ENCODE measurements around the gene EIF3K. TPM values are rescaled to one million over a fixed set of nuclear protein-coding genes. Genes with fewer than 3 reads are reported as not detected.
A peak's percentile ranks its signal among the peaks of the same experiment; 100 is the strongest.
"Not testable (repeated sequence)": the region's sequence is repeated elsewhere in the genome, so short reads cannot be mapped to it uniquely, and the experiment has no call there.

Gene EIF3K, protein sequence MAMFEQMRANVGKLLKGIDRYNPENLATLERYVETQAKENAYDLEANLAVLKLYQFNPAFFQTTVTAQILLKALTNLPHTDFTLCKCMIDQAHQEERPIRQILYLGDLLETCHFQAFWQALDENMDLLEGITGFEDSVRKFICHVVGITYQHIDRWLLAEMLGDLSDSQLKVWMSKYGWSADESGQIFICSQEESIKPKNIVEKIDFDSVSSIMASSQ
- polyA plus RNA-seq (2013, experiment 1 of 2), result 422 TPM
- 421 TPM for polyA plus RNA-seq (2013, experiment 2 of 2)

DNA sequence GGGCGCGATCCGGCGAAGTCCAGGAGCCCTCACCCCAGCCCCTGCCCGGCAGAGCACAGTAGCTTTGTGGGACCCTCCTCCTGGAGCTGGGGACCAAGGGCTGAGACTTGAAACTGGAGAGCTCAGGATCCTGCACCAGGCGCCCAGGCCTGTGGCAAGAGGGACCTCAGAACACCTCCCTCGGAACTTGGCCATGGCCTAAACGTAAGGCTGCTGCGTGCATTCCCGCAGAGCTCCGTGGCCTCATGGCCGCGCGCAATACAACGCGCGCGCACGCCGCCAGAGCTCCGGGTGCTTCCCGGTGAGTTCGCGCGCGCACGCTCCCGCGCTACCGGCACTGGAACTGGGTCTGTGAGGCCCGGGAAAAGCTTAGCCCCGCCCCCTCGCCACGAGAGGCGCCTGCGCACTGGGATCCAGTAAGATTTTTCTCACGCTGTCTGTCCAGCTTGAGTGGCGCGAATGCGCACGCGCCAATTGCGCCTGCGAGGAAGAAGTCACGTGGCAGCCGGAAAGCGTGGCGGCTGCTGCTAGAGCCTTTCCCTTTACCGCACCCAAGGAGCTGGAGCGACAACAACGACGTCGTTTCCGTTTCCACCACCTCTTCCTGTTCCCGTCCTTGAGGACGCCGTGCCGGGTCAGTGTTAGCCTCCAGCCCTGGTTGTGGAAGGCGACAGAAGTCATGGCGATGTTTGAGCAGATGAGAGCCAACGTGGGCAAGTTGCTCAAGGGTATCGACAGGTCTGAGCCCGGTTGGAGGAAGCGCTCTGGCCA is at the start of gene EIF3K:
TSS of gene EIF3K (plus strand) at position 599 of the 771 bp plus-strand sequence. CDS start at position 680, 81 bp downstream.
- peak within 1 kb of the TSS; percentile 86 for H2BK5ac ChIP-seq (ENCODE audit: low read length)
- no peak within 1 kb of the TSS for H3K23ac ChIP-seq (ENCODE audit: low read length)
- H3K18ac ChIP-seq (ENCODE audit: low read length), result peak within 1 kb of the TSS; percentile 32
- peaks cover 12% of the 10 kb centered on the region for H3K79me1 ChIP-seq (ENCODE audit: low read length)
- H3K27me3 ChIP-seq (ENCODE audit: insufficient read depth, low read length, poor library complexity), result no peaks in the 10 kb centered on the region
- DNase-seq, result peak; percentile 99
- H2BK120ac ChIP-seq (ENCODE audit: low read depth, low read length), result no peak within 1 kb of the TSS
- peak within 1 kb of the TSS; percentile 100 for H3K4me2 ChIP-seq (ENCODE audit: low read length)
- no peak within 1 kb of the TSS for H4K5ac ChIP-seq (ENCODE audit: low read length)
- H4K8ac ChIP-seq (ENCODE audit: low read depth, low read length), result no peak within 1 kb of the TSS
- peak within 1 kb of the TSS; percentile 100 for H3K9ac ChIP-seq (ENCODE audit: low read length)
- H3K36me3 ChIP-seq (ENCODE audit: control insufficient read depth, insufficient read depth, low read length), result peaks cover 4% of the 10 kb centered on the region
- H2BK15ac ChIP-seq (replicated peaks; ENCODE audit: low read depth), result no peak within 1 kb of the TSS
- H2AK5ac ChIP-seq (ENCODE audit: low read length), result peak within 1 kb of the TSS; percentile 88
- peaks cover 15% of the 10 kb centered on the region for H3K79me2 ChIP-seq (ENCODE audit: control insufficient read depth, insufficient read depth, low read length)
- H3K4me1 ChIP-seq (ENCODE audit: control insufficient read depth, low read depth, low read length), result peaks cover 7% of the 10 kb centered on the region
- H3K4ac ChIP-seq (ENCODE audit: low read depth, low read length), result peak within 1 kb of the TSS; percentile 81
- no CpG with 5 or more reads among the region's 64 CpGs for WGBS (ENCODE audit: extremely low coverage, insufficient coverage, low lambda C conversion rate)
- H3K4me3 ChIP-seq (ENCODE audit: low read length), result peak within 1 kb of the TSS; percentile 99
- peak within 1 kb of the TSS; percentile 99 for H3K56ac ChIP-seq (ENCODE audit: low read length)
- peak within 1 kb of the TSS; percentile 28 for H3K27ac ChIP-seq (ENCODE audit: low read depth, low read length)

DNA sequence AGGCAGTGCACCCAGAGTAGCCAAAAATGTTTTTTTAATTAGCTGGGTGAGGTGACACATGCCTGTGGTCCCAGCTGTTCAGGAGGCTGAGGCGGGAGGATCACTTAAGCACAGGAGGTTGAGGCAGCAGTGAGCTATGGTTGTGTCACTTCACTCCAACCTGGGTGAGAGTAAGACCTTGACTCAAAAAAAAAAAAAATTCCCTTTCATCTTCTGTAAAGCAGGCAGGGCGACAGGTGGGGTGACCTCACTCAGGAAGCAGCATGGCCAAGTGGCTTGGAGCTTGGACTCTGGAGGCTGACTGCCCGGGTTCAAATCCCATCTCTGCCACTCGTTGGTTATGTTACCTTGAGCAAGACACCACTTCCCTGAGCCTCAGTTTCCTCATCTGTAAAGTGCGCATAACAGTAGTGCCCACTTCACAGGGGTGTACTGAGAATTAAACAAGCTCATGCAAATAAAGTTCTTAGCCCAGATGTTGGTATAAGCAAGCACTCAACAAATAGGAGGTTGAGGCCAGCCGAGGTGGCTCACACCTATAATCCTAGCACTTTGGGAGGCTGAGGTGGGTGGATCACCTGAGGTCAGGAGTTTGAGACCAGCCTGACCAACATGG is 49.5 kb upstream of the EIF3K start:
- H3K27ac ChIP-seq (ENCODE audit: low read depth, low read length), result no peak overlapping the region
- no CpG with 5 or more reads among the region's 6 CpGs for WGBS (ENCODE audit: extremely low coverage, insufficient coverage, low lambda C conversion rate)
- H3K9ac ChIP-seq (ENCODE audit: low read length), result no peak overlapping the region
- no peak overlapping the region for H2AK5ac ChIP-seq (ENCODE audit: low read length)
- no peak overlapping the region for H3K4me3 ChIP-seq (ENCODE audit: low read length)
- no peaks in the 10 kb centered on the region for H3K79me1 ChIP-seq (ENCODE audit: low read length)
- DNase-seq, result peak; percentile 8
- no peak overlapping the region for H2BK120ac ChIP-seq (ENCODE audit: low read depth, low read length)
- no peaks in the 10 kb centered on the region for H3K27me3 ChIP-seq (ENCODE audit: insufficient read depth, low read length, poor library complexity)
- H3K4me1 ChIP-seq (ENCODE audit: control insufficient read depth, low read depth, low read length), result no peaks in the 10 kb centered on the region
- H3K36me3 ChIP-seq (ENCODE audit: control insufficient read depth, insufficient read depth, low read length), result no peaks in the 10 kb centered on the region
- H3K56ac ChIP-seq (ENCODE audit: low read length), result no peak overlapping the region
- H3K23ac ChIP-seq (ENCODE audit: low read length), result no peak overlapping the region
- no peak overlapping the region for H4K5ac ChIP-seq (ENCODE audit: low read length)
- no peak overlapping the region for H2BK5ac ChIP-seq (ENCODE audit: low read length)
- H3K4ac ChIP-seq (ENCODE audit: low read depth, low read length), result no peak overlapping the region
- H3K18ac ChIP-seq (ENCODE audit: low read length), result no peak overlapping the region
- no peak overlapping the region for H3K4me2 ChIP-seq (ENCODE audit: low read length)
- no peak overlapping the region for H4K8ac ChIP-seq (ENCODE audit: low read depth, low read length)
- H2BK15ac ChIP-seq (replicated peaks; ENCODE audit: low read depth), result no peak overlapping the region
- no peaks in the 10 kb centered on the region for H3K79me2 ChIP-seq (ENCODE audit: control insufficient read depth, insufficient read depth, low read length)

DNA sequence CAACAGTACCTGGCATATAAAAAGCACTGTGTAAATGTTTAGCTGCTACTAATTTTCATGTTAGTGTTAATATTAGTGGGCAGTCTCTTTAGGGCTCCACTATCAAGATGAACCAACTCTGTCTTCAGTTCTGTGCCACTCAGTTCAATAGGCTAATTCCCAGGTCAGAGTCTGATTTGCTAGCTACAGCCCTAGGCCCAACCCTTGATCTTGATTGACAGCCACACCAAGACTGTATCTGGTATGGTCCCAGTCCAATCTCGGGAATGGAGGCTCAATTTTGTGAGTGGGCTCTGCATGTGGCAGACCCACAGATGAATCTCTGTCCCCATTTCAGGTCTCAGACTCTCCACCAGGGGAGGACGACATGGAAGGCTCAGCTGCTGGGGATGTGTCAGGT is 47.3 kb upstream of the EIF3K start:
- Histone ChIP-seq H3K18ac (ENCODE audit: low read length) (no peak overlapping the region), H3K4me3 (ENCODE audit: low read length) (no peak overlapping the region), H2BK120ac (ENCODE audit: low read depth, low read length) (no peak overlapping the region), H3K23ac (ENCODE audit: low read length) (no peak overlapping the region), H3K9ac (ENCODE audit: low read length) (no peak overlapping the region), H3K27ac (ENCODE audit: low read depth, low read length) (no peak overlapping the region), H3K79me2 (ENCODE audit: control insufficient read depth, insufficient read depth, low read length) (no peaks in the 10 kb centered on the region), H3K36me3 (ENCODE audit: control insufficient read depth, insufficient read depth, low read length) (no peaks in the 10 kb centered on the region), H2BK15ac (replicated peaks; ENCODE audit: low read depth) (no peak overlapping the region), H3K56ac (ENCODE audit: low read length) (no peak overlapping the region), H3K4me2 (ENCODE audit: low read length) (no peak overlapping the region), H3K27me3 (ENCODE audit: insufficient read depth, low read length, poor library complexity) (no peaks in the 10 kb centered on the region), H2AK5ac (ENCODE audit: low read length) (no peak overlapping the region), H3K4me1 (ENCODE audit: control insufficient read depth, low read depth, low read length) (no peaks in the 10 kb centered on the region), H3K4ac (ENCODE audit: low read depth, low read length) (no peak overlapping the region), H3K79me1 (ENCODE audit: low read length) (no peaks in the 10 kb centered on the region), H2BK5ac (ENCODE audit: low read length) (no peak overlapping the region), H4K8ac (ENCODE audit: low read depth, low read length) (no peak overlapping the region), H4K5ac (ENCODE audit: low read length) (no peak overlapping the region)
- no peak for DNase-seq
- WGBS (ENCODE audit: extremely low coverage, insufficient coverage, low lambda C conversion rate), result no CpG with 5 or more reads among the region's 2 CpGs

DNA sequence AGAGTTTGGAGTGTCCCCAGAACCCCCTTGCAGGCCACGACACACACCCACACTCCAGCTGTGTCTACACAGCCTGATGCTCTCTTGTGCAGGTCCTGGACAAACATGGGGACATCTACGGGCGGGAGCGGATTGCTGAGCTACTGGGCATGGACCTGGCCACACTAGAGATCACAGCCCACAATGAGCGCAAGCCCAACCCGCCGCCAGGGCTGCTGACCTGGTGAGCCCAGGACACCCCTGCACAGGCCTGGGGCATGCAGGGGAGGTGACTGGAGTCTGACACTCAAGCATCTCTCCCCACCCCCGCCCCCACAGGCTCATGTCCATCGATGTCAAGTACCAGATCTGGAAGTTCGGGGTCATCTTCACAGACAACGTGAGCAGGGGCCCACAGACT is 41.2 kb upstream of the EIF3K start:
- no peak overlapping the region for H2BK5ac ChIP-seq (ENCODE audit: low read length)
- no peak overlapping the region for H3K18ac ChIP-seq (ENCODE audit: low read length)
- H3K79me1 ChIP-seq (ENCODE audit: low read length), result no peaks in the 10 kb centered on the region
- H3K36me3 ChIP-seq (ENCODE audit: control insufficient read depth, insufficient read depth, low read length), result no peaks in the 10 kb centered on the region
- no peak overlapping the region for H3K23ac ChIP-seq (ENCODE audit: low read length)
- no peak overlapping the region for H3K27ac ChIP-seq (ENCODE audit: low read depth, low read length)
- WGBS (ENCODE audit: extremely low coverage, insufficient coverage, low lambda C conversion rate), result no CpG with 5 or more reads among the region's 11 CpGs
- no peak overlapping the region for H2BK15ac ChIP-seq (replicated peaks; ENCODE audit: low read depth)
- no peak overlapping the region for H3K4me2 ChIP-seq (ENCODE audit: low read length)
- no peaks in the 10 kb centered on the region for H3K4me1 ChIP-seq (ENCODE audit: control insufficient read depth, low read depth, low read length)
- no peak overlapping the region for H3K9ac ChIP-seq (ENCODE audit: low read length)
- no peak overlapping the region for H3K4ac ChIP-seq (ENCODE audit: low read depth, low read length)
- H2AK5ac ChIP-seq (ENCODE audit: low read length), result no peak overlapping the region
- H4K5ac ChIP-seq (ENCODE audit: low read length), result no peak overlapping the region
- no peaks in the 10 kb centered on the region for H3K27me3 ChIP-seq (ENCODE audit: insufficient read depth, low read length, poor library complexity)
- no peak overlapping the region for H3K56ac ChIP-seq (ENCODE audit: low read length)
- H3K79me2 ChIP-seq (ENCODE audit: control insufficient read depth, insufficient read depth, low read length), result no peaks in the 10 kb centered on the region
- H2BK120ac ChIP-seq (ENCODE audit: low read depth, low read length), result no peak overlapping the region
- no peak overlapping the region for H3K4me3 ChIP-seq (ENCODE audit: low read length)
- H4K8ac ChIP-seq (ENCODE audit: low read depth, low read length), result no peak overlapping the region
- no peak for DNase-seq

DNA sequence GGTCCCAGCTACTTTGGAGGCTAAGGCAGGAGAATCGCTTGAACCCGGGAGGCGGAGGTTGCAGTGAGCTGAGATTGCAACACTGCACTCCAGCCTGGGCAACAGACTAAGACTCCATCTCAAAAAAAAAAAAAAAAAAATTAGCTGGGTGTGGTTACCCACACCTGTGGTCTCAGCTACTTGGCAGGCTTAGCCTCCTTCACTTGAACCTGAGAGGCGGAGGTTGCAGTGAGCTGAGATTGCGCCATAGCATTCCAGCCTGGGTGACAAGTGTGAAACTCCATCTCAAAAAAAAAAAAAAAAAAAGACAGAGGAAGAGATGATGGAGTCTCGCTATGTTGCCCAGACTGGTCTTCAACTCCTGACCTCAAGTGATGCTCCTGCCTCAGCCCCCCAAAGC is 39.7 kb upstream of the EIF3K start:
- H3K4me2 ChIP-seq (ENCODE audit: low read length); H3K36me3 ChIP-seq (ENCODE audit: control insufficient read depth, insufficient read depth, low read length); H2BK5ac ChIP-seq (ENCODE audit: low read length); H2AK5ac ChIP-seq (ENCODE audit: low read length); H3K79me2 ChIP-seq (ENCODE audit: control insufficient read depth, insufficient read depth, low read length); H3K18ac ChIP-seq (ENCODE audit: low read length); H3K4me3 ChIP-seq (ENCODE audit: low read length); H3K27me3 ChIP-seq (ENCODE audit: insufficient read depth, low read length, poor library complexity); H3K79me1 ChIP-seq (ENCODE audit: low read length); H2BK120ac ChIP-seq (ENCODE audit: low read depth, low read length); H3K9ac ChIP-seq (ENCODE audit: low read length); H3K27ac ChIP-seq (ENCODE audit: low read depth, low read length); H4K5ac ChIP-seq (ENCODE audit: low read length); H2BK15ac ChIP-seq (replicated peaks; ENCODE audit: low read depth); H3K23ac ChIP-seq (ENCODE audit: low read length); H3K56ac ChIP-seq (ENCODE audit: low read length); H3K4ac ChIP-seq (ENCODE audit: low read depth, low read length); H3K4me1 ChIP-seq (ENCODE audit: control insufficient read depth, low read depth, low read length); H4K8ac ChIP-seq (ENCODE audit: low read depth, low read length); DNase-seq: not testable (repeated sequence)
- WGBS (ENCODE audit: extremely low coverage, insufficient coverage, low lambda C conversion rate), result no CpG with 5 or more reads among the region's 6 CpGs
